ENCODE results near the gene MPL.

DNA sequence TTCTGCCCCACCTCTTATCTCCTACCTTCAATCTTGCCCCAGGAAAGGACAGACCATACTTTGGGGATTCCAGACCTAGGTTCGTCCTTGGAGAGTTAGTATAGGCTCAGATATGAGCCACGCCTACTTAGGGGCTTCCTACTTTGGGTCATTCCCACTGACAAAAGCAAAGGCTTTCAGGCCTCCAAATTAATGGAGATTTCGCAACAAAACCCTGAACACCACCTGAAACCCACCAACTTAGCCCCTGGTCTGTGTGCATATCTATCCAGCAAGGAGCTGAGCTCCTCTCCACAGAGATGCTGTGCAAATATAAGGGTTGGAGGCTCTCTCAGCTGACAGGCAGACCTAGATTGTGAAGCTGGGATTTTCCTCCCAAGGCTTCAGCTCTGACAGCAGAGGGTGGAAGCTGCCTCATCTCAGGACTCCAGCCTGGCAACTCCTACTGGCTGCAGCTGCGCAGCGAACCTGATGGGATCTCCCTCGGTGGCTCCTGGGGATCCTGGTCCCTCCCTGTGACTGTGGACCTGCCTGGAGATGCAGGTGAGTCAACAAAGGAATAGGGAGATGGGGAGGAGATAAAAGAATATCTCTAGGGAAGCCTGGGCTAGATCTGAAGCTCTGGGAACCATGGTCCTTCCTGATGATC, 2.1 kb downstream of the MPL start:
- TF ChIP-seq, protein P1, sequence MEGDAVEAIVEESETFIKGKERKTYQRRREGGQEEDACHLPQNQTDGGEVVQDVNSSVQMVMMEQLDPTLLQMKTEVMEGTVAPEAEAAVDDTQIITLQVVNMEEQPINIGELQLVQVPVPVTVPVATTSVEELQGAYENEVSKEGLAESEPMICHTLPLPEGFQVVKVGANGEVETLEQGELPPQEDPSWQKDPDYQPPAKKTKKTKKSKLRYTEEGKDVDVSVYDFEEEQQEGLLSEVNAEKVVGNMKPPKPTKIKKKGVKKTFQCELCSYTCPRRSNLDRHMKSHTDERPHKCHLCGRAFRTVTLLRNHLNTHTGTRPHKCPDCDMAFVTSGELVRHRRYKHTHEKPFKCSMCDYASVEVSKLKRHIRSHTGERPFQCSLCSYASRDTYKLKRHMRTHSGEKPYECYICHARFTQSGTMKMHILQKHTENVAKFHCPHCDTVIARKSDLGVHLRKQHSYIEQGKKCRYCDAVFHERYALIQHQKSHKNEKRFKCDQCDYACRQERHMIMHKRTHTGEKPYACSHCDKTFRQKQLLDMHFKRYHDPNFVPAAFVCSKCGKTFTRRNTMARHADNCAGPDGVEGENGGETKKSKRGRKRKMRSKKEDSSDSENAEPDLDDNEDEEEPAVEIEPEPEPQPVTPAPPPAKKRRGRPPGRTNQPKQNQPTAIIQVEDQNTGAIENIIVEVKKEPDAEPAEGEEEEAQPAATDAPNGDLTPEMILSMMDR (IDR thresholded peaks at IDR 0.05; ENCODE audit: insufficient read depth, low read length), result no peak
- TF ChIP-seq GABPA (IDR thresholded peaks at IDR 0.05; ENCODE audit: low read depth) (no peak), POLR2AphosphoS5 (IDR thresholded peaks at IDR 0.05; ENCODE audit: low read depth) (no peak)
- TF ChIP-seq, protein P2, sequence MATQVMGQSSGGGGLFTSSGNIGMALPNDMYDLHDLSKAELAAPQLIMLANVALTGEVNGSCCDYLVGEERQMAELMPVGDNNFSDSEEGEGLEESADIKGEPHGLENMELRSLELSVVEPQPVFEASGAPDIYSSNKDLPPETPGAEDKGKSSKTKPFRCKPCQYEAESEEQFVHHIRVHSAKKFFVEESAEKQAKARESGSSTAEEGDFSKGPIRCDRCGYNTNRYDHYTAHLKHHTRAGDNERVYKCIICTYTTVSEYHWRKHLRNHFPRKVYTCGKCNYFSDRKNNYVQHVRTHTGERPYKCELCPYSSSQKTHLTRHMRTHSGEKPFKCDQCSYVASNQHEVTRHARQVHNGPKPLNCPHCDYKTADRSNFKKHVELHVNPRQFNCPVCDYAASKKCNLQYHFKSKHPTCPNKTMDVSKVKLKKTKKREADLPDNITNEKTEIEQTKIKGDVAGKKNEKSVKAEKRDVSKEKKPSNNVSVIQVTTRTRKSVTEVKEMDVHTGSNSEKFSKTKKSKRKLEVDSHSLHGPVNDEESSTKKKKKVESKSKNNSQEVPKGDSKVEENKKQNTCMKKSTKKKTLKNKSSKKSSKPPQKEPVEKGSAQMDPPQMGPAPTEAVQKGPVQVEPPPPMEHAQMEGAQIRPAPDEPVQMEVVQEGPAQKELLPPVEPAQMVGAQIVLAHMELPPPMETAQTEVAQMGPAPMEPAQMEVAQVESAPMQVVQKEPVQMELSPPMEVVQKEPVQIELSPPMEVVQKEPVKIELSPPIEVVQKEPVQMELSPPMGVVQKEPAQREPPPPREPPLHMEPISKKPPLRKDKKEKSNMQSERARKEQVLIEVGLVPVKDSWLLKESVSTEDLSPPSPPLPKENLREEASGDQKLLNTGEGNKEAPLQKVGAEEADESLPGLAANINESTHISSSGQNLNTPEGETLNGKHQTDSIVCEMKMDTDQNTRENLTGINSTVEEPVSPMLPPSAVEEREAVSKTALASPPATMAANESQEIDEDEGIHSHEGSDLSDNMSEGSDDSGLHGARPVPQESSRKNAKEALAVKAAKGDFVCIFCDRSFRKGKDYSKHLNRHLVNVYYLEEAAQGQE (IDR thresholded peaks at IDR 0.05; ENCODE audit: insufficient replicate concordance, low read depth), result no peak

Data from HL-60 (cell line).